GM13976 (cell line): Measurements from ENCODE around the gene GMEB1.
A peak's percentile ranks its signal among the peaks of the same experiment; 100 is the strongest.
"Not testable (repeated sequence)": the region's sequence is repeated elsewhere in the genome, so short reads cannot be mapped to it uniquely, and the experiment has no call there.

Experiments
- DNase-seq: peaks from one replicate; pipeline ENCODE4 v3.0.0; 2012; ENCODE audit warnings: low spot score
- CTCF ChIP-seq: IDR thresholded peaks from 2 replicates; pipeline ENCODE4 v1.5.1; 2012; ENCODE audit warnings: borderline replicate concordance, mild to moderate bottlenecking; ENCODE audit not compliant: insufficient read depth; ENCODE audit errors: extremely low read depth, missing control alignments, control extremely low read depth
- in situ Hi-C: fragments of 300-500 bp; cut with MboI; formaldehyde crosslinking; loops from one replicate; pipeline ENCODE4 v1.12.0; 2022; ENCODE audit warnings: low sequenced_read_pairs, mixed read lengths, inconsistent platforms; ENCODE audit not compliant: unreplicated experiment

Gene GMEB1

GRCh38 chr1:28737307-28738132 lies 68.9 kb downstream of the GMEB1 start:
- in situ Hi-C loops = no loop called here
- peak; percentile 72 for DNase-seq
- TF ChIP-seq CTCF = no peak

- in situ Hi-C loops = no loop called here
- TF ChIP-seq CTCF = no peak
Observed at GRCh38 chr1:28740118-28740517, 71.5 kb downstream of the GMEB1 start.

GRCh38 chr1:28744184-28744583 lies 75.6 kb downstream of the GMEB1 start:
- TF ChIP-seq CTCF = no peak
- DNase-seq = no peak
- in situ Hi-C loops = no loop called here

More at GRCh38 chr1:28740118-28740517, 71.5 kb downstream of the GMEB1 start:
- DNase-seq = no peak

GRCh38 chr1:28745653-28746173 lies 77.1 kb downstream of the GMEB1 start:
- no peak for TF ChIP-seq CTCF
- in situ Hi-C loops = no loop called here
- DNase-seq = no peak

GRCh38 chr1:28750330-28750729 lies 81.7 kb downstream of the GMEB1 start:
- no peak for TF ChIP-seq CTCF
- in situ Hi-C loops = no loop called here
- no peak for DNase-seq

GRCh38 chr1:28750771-28751294 lies 82.2 kb downstream of the GMEB1 start:
- DNase-seq, in situ Hi-C loops: not testable (repeated sequence)
